NCI-H2081 (cell line): ENCODE results near the gene NR4A1.
"Not testable (repeated sequence)": the region's sequence is repeated elsewhere in the genome, so short reads cannot be mapped to it uniquely, and the experiment has no call there.

Experiments used
- DNase-seq, 2 experiments: peaks; one replicate each; lab custom pipeline; 2025; lab: John Stamatoyannopoulos, UW

The NR4A1 gene

DNA sequence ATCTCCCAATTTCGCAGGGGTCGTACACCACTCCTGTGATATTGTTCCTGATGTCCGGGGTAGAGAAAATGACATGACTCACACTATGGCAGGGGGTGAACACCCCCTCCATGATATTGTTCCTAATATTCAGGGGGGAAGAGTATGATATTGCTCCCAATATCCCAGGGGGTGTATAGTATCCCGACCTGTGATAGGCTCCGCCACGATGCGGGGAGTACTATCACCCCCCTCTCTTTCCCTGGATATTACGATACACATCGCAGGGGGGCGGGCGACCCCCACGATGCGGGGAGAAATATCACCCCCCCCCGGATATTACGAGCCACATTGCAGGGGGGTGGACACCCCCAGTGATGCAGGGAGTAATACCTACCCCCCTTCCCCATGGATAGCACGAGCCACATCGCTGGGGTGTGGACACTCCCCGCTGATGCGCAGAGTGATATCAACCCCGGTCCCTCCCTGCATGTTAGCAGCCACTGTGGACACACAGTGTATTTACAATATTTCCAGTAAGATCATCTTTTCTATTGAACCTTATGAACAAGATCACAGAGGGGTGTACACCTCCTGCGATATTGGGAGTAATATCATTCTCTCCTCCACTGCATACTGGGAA, 45.9 kb downstream of the NR4A1 start:
- no peak for DNase-seq

DNA sequence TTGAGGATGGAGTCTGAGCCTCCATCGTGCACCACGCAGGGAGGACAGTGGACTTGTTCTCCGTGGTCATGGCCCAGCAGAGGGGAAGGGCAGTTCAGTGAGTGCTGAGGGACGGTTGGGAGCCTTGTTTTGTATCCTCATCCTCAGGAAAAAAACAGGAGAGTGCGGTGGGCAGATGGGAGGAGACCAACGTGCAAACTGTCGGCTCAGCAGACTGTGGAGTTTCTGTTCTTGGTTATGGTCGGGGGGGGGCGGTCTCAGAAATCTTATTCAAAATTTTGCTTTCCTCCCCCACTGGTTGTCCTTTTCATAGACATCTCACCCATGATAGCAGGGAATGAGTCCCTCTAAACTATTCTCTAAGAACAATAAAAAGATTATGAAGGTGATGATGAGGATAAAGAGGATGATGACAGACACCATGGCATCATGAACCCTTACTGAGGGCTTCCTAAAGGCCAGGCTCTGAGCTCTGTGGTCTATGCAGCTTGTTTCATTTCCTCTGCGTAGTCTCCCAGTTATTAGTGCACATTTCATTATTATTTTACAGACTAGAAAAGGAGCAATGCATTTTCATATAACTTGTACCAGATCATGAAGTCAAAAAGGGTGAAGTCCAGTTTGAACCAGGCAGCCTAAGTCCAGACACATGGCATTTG, 53.3 kb downstream of the NR4A1 start:
- DNase-seq = not testable (repeated sequence)
